ENCODE measurements around the gene SSH2.

Gene SSH2

DNA sequence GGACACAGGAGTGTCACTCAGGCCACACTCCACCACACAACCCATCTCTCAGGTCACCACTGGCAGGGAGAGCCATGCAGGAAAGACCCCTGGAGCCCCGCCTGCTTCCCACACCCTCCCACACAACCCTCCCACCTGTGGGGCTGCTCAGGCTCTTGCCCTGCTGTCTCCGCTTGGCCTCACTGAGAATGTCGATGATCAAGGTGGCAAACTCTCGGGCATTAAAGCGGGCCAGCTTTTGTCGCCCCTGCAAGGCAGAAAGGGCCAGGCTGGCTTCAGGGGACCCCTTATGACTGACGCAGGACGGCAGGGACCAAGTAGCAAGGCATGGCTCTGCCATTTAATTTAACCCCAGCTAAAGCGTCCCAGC, 353.0 kb downstream of the SSH2 start:
- H3K9me3 ChIP-seq (ENCODE audit: severe bottlenecking): no peaks in the 10 kb centered on the region
- TF ChIP-seq, protein P1, sequence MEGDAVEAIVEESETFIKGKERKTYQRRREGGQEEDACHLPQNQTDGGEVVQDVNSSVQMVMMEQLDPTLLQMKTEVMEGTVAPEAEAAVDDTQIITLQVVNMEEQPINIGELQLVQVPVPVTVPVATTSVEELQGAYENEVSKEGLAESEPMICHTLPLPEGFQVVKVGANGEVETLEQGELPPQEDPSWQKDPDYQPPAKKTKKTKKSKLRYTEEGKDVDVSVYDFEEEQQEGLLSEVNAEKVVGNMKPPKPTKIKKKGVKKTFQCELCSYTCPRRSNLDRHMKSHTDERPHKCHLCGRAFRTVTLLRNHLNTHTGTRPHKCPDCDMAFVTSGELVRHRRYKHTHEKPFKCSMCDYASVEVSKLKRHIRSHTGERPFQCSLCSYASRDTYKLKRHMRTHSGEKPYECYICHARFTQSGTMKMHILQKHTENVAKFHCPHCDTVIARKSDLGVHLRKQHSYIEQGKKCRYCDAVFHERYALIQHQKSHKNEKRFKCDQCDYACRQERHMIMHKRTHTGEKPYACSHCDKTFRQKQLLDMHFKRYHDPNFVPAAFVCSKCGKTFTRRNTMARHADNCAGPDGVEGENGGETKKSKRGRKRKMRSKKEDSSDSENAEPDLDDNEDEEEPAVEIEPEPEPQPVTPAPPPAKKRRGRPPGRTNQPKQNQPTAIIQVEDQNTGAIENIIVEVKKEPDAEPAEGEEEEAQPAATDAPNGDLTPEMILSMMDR (IDR thresholded peaks at IDR 0.05; ENCODE audit: low read depth, low read length): no peak
- H3K27me3 ChIP-seq (ENCODE audit: insufficient read depth, low read depth, severe bottlenecking): no peaks in the 10 kb centered on the region
- no peak overlapping the region for H3K27ac ChIP-seq
- no peak overlapping the region for H3K4me3 ChIP-seq (ENCODE audit: low read depth, low read length)
- DNase-seq: no peak
- H3K36me3 ChIP-seq: peaks cover 80% of the 10 kb centered on the region

- Histone ChIP-seq H3K9me3 (ENCODE audit: severe bottlenecking) (no peaks in the 10 kb centered on the region), H3K27me3 (ENCODE audit: insufficient read depth, low read depth, severe bottlenecking) (no peaks in the 10 kb centered on the region), H3K4me3 (ENCODE audit: low read depth, low read length) (no peak overlapping the region), H3K27ac (no peak overlapping the region), H3K36me3 (peaks cover 80% of the 10 kb centered on the region)
- TF ChIP-seq, protein P1 (IDR thresholded peaks at IDR 0.05; ENCODE audit: low read depth, low read length): no peak
- no peak for DNase-seq
These were observed 353.6 kb downstream of the SSH2 start for GRCh38 chr17:29576214-29577000.

All from WERI-Rb-1 (cell line).